IPS-NIHi11 (cell line): Measurements from ENCODE around the gene LNX1.
"Not testable (repeated sequence)": the region's sequence is repeated elsewhere in the genome, so short reads cannot be mapped to it uniquely, and the experiment has no call there.

Experiments used
- DNase-seq: peaks from one replicate; pipeline ENCODE4 v3.0.0; 2012; ENCODE audit warnings: mixed read lengths, low spot score

LNX1 gene

GRCh38 chr4:53463340-53463739 lies 127.9 kb downstream of the LNX1 start:
- DNase-seq = no peak

DNA sequence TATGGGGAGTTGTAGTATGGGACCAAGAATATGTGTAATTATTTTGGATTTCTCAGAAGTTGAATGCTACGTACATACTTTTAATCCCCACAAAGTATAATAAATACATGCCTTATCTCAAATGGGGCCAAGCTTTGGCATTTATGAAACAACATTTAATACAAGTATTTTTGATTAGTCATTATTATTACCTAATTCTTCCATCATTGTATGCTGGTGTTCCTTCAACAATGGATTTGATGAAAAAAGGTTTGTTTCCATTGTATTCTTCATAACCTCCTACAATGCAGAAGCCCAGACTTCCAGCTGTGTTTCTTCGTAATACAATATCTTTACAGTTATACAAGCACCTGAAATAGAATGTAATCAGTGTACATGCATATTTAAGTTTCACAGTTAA lies 130.0 kb downstream of the LNX1 start:
- DNase-seq = no peak

DNA sequence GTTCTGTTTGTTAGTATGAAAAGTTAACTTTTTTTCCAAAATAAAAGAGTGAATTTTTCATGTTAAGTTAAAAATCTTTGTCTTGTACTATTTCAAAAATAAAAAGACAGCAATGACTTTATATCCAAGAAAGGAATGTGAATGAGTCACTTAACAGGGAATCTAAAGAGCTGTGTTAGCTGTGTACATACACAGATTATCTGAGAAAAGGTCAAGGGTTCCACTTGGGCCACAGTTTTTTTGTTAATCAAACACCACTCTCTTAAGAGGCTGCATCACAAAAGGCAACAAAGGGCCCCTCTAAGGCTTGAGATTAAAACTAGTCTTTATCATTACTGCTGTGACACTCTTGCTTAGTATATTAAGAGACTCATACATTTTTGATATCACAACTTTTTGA lies 131.7 kb downstream of the LNX1 start:
- DNase-seq = no peak

DNA sequence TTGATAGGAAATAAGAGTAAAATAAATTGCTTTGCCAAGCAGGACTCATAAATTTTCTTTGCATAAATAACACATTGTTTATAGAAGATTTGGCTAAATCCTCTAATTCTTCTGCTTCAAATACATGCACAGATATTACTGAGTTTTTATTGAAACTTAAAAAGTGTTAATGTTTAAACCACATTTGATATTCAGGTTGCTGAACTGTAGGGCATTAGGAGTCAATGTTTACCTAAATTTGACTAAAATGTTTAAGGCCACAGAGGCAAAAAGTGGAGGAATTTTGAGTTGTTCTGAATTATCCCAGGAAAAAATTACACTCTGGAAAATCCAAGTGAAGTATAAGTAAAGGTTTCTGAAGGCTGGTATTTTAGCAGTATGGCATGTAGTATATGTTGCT lies 135.1 kb downstream of the LNX1 start:
- no peak for DNase-seq

DNA sequence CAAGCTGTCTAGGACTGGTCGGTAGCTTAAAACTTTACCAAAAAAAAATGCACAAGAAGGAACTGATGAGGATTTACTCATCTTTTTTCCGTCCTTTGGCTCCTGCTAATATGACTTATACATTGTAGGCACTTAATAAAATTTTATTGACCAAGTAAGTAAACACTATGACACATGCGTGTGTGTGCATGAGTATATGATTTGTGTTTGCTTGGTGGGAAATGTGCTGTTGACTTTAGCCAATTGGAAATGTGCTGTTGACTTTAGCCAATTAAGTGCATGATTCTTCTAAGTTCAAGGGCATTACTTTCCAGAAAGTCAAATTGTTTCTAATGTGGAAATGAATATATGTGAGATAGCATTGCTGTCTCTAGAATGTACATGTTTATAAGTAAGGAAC lies 135.5 kb downstream of the LNX1 start:
- DNase-seq = no peak

DNA sequence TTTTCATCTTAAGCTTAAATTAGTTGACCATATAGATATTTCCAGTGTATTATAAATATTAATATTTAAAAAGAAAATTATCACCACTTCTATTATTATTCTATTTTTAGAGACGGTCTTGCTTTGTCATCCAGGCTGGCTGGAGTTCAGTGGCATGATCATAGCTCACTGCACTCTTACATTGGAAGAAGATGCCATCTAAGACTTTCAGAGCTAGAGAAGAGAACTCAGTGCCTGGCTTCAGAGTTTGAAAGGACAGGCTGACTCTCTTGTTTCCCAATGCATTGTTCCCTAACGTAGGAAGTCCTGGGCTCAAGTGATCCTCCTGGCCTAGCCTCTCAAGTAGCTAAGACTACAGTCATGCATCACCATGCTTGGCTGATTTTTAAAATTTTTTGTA lies 137.9 kb downstream of the LNX1 start:
- DNase-seq = no peak

GRCh38 chr4:53450773-53451172 lies 140.5 kb downstream of the LNX1 start:
- DNase-seq = no peak

DNA sequence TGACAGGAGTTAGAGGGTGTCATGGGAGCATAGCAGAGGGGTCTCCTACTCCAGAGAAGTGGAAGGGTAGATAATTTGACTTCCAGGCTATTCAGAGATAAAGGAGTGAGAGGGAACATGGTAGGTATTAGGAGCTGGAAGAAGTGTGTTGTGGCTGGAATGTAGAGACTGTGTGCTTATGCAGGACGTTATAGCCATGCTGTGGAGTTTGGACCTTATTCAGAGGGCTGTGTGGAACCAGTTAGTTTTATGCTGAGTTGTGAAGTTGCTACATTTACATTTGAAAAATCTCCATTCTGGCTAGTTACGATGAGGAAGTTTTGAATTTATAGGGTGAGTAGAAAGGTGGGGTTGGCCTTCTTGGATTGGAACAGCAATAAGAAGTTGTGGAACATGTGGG lies 146.3 kb downstream of the LNX1 start:
- no peak for DNase-seq

DNA sequence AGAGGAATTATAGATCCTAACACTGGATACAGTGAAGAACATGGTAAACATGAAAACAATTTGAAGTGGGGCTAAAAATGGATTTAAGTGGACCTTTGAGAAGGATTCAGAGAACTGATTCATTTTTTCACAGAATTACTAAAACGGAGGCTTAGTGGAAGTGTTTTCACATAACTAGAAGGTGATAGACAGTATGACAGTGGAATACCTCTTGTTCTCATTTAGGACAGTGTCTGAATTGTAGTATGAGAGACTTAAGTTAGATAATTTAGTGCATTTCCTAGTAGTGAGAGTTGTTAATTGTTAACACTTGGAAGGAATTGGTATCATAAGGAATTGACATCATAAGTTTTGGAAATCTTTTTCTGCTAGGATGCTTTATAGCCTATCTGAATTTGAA lies 149.7 kb downstream of the LNX1 start:
- DNase-seq = no peak

DNA sequence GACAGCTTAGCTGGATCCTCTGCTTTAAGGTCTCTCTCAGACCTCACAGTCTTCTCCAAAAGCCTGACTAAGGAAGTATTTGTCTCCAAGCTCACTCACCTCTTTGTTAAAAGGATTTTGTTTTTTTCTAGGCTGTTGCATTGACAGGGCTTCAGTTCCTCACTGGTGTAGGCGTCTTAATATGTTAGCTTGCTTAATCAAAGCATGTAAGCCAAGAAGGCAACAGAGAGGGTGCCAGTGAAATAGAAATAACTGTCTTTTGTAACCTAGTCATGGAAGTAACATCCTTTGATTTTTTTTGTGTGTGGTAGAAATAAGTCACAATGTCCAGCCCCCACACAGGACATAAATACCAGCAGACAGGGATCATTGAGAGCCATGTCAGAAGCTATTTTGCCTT lies 155.0 kb downstream of the LNX1 start:
- no peak for DNase-seq

DNA sequence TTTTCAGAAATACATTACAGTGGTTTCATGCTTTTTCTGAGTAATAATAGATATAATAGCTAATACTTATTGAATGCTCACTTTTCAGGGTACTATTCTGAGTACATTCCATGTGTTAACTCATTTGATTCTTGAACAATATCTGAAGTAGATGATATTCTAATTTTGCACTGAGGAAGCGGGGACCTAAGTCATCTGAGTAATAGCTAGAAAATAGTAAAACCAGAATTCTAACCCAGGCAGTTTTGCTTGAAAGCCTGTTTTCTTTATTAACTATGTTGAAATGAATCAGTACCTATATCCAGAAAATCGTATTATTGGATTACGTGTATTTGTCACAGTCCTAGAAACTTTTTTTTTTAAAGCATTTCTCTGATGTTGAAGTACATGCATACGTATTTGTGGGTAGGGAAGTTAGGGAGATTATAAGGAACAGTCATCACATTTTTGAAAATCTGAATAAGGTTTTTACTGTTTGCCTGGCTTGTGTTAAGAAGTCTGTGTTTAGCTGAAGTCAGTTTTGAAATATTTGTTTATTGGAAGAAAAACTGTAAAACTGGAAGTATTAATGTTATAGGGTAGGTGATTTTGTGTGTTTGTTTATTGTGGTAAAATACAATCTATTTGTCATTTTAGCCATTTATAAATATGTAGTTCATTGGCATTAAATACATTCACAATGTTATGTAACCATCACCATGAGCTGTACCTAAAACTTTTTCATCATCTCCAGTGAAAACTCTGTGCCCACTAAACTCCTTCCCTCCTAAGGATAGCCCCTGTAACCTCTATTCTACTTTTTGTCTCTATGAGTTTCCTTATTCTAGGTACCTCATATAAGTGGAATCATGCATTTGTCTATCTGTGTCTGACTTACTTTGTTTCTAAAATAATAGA lies 158.5 kb downstream of the LNX1 start:
- DNase-seq = no peak

- no peak for DNase-seq
Observed at GRCh38 chr4:53431052-53431451, 160.2 kb downstream of the LNX1 start.

GRCh38 chr4:53427366-53427765 lies 163.9 kb downstream of the LNX1 start:
- DNase-seq = no peak

GRCh38 chr4:53424280-53424679 lies 167.0 kb downstream of the LNX1 start:
- DNase-seq = no peak

DNA sequence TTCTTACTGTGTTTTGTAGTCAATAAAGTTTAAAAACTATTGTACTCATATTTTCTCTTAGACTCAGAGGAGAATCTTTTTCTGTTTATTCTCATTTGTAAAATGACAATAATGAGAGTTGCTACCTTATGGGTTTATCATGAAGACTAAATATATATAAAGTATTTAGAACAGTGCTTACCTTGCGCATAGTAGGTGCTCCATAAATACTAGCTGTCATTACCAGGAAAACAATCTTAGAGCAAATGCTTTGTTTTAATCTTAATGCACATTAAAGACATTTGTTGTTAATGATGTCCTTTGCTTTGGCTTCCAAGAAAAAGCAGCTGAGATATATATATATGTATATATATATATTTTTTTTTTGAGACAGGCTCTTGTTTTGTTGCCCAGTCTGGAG lies 168.9 kb downstream of the LNX1 start:
- no peak for DNase-seq

- no peak for DNase-seq
Observed at GRCh38 chr4:53421791-53422190, 169.5 kb downstream of the LNX1 start.

- DNase-seq = no peak
Observed at GRCh38 chr4:53419208-53419607, 172.1 kb downstream of the LNX1 start.

- DNase-seq = not testable (repeated sequence)
Observed at GRCh38 chr4:53409479-53409878, 181.8 kb downstream of the LNX1 start.
